A673 (cell line): ENCODE measurements around the gene INAFM2. TPM values are rescaled to one million over a fixed set of nuclear protein-coding genes. Genes with fewer than 3 reads are reported as not detected.

Experiments
- BruUV-seq: library from RNA; stranded (reverse); fragments of 400-500 nt; replicated peaks from 2 replicates; lab custom pipeline; 2021; lab: Mats Ljungman, UMichigan
- CTCF ChIA-PET: fragments of 300-600 bp; sonication (Branson Sonifier 250); formaldehyde crosslinking; loops from one replicate; lab custom pipeline; 2022; ENCODE audit warnings: antibody characterized with exemption; lab: Charles Lee
- POLR2A ChIA-PET: fragments of 300-600 bp; sonication (Branson Sonifier 250); formaldehyde crosslinking; loops from one replicate; lab custom pipeline; 2022; ENCODE audit warnings: antibody characterized with exemption; ENCODE audit not compliant: low non-redundant PET; lab: Charles Lee
- DNase-seq: peaks from one replicate; pipeline ENCODE4 v3.0.0-alpha.2; 2015; ENCODE audit warnings: low spot score
- H3K27ac ChIP-seq: fragments of 200-600 bp; sonication (generic); 2 replicates; pipeline ENCODE4 v1.5.1; 2016; ENCODE audit warnings: mixed run types, low read depth, mild to moderate bottlenecking, mixed read lengths, antibody characterized with exemption, low read length; ENCODE audit not compliant: poor library complexity, severe bottlenecking
- H3K27me3 ChIP-seq: fragments of 200-600 bp; sonication (generic); replicated peaks from 2 replicates; pipeline ENCODE4 v1.6.1; 2017; ENCODE audit warnings: mixed run types, low read depth, mild to moderate bottlenecking, mixed read lengths, antibody characterized with exemption, low read length; ENCODE audit not compliant: insufficient read depth, poor library complexity
- H3K36me3 ChIP-seq: fragments of 200-600 bp; sonication (generic); 2 replicates; pipeline ENCODE4 v1.6.1; 2016; ENCODE audit warnings: mixed run types, mild to moderate bottlenecking, mixed read lengths, antibody characterized with exemption, low read length; ENCODE audit not compliant: insufficient read depth, poor library complexity, severe bottlenecking
- H3K4me1 ChIP-seq: fragments of 200-600 bp; sonication (generic); 2 replicates; pipeline ENCODE4 v1.6.1; 2017; ENCODE audit warnings: mixed run types, mild to moderate bottlenecking, mixed read lengths, antibody characterized with exemption, low read length; ENCODE audit not compliant: insufficient read depth, poor library complexity, severe bottlenecking
- H3K4me3 ChIP-seq: fragments of 200-600 bp; sonication (generic); 2 replicates; pipeline ENCODE4 v1.5.1; 2016; ENCODE audit warnings: low read depth, mixed run types, mild to moderate bottlenecking, mixed read lengths, low read length; ENCODE audit not compliant: poor library complexity, severe bottlenecking
- H3K9me3 ChIP-seq: fragments of 200-600 bp; sonication (generic); 2 replicates; pipeline ENCODE4 v1.6.1; 2016; ENCODE audit warnings: mixed run types, low read depth, mild to moderate bottlenecking, mixed read lengths, antibody characterized with exemption, low read length; ENCODE audit not compliant: poor library complexity, severe bottlenecking
- EZH2 ChIP-seq: fragments of 200-600 bp; sonication (generic); IDR thresholded peaks from 2 replicates; pipeline ENCODE4 v1.6.1; 2017; ENCODE audit warnings: borderline replicate concordance, low read depth, mild to moderate bottlenecking, mixed read lengths, antibody characterized with exemption, low read length; ENCODE audit not compliant: poor library complexity, severe bottlenecking
- intact Hi-C: fragments of 100-400 bp; cut with micrococcal nuclease; formaldehyde crosslinking; loops from one replicate; pipeline ENCODE4 v1.10.0; 2022; ENCODE audit not compliant: unreplicated experiment
- total RNA-seq: library from RNA; stranded (reverse); gene quantifications from 2 replicates; pipeline ENCODE4 v1.2.3, GENCODE V29; 2021
- TF ChIP-seq, protein P1 (sequence below): fragments of 300-800, 200-600 bp; sonication (generic); conservative IDR thresholded peaks from 2 replicates; pipeline ENCODE4 v1.5.1; 2017; ENCODE audit warnings: low read depth, mild to moderate bottlenecking, antibody characterized with exemption, low read length, moderate library complexity, mixed read lengths

Gene INAFM2
- total RNA-seq, 1 experiment from 2014 or later, result 14.5 TPM

DNA sequence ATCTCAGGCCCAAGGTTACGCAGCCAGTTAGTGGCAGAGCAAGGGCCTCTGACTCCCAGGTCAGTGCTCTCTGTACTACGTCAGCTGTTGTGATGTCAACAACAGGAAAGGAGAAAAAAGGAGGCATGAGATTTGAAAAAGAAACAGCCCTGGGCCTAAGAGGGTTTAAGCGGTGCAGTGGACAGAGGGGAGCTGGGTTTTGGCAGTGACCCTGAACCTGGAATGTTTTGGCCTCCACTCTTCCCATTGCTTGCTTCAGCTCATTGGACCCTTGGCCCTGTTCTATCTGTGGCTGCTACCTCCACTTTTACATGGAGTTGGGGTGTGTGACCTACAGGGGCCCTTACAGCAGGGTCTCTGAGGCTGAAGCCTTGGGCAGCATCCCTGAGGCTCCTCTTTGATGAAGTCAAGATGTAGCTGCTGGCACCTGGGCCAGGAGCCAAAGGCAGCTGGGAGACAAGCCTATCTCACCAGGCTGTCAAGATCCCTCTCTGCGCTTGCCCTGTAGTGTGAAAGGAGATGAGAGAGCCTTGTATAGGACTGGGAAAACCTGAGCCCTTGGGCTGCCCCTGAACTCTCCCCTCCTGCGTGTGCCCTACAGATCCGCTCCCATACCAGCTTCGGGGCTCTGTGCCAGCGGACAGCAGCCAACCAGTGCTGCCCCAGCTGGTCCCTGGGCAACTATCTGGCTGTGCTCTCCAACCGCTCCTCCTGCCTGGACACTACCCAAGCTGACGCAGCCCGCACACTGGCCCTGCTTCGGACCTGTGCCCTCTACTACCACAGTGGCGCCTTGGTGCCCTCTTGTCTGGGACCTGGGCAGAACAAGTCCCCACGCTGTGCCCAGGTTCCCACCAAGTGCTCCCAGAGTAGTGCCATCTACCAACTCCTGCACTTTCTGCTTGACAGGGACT, 43.2 kb downstream of the INAFM2 start:
- no TSS peak for BruUV-seq
- CTCF ChIA-PET, result interaction anchor here (0.8 kb wide), 1 partner anchor 12 kb away, joined by 4 read pairs; no protein-coding TSS in a partner anchor
- Histone ChIP-seq H3K36me3 (no peaks in the 10 kb centered on the region), H3K9me3 (no peaks in the 10 kb centered on the region), H3K27me3 (no peaks in the 10 kb centered on the region), H3K4me1 (peaks cover 9% of the 10 kb centered on the region), H3K27ac (no peak overlapping the region), H3K4me3 (no peak overlapping the region)
- intact Hi-C loops, result no loop called here
- POLR2A ChIA-PET, result no interaction called here
- no peak for DNase-seq
- TF ChIP-seq, protein P1, sequence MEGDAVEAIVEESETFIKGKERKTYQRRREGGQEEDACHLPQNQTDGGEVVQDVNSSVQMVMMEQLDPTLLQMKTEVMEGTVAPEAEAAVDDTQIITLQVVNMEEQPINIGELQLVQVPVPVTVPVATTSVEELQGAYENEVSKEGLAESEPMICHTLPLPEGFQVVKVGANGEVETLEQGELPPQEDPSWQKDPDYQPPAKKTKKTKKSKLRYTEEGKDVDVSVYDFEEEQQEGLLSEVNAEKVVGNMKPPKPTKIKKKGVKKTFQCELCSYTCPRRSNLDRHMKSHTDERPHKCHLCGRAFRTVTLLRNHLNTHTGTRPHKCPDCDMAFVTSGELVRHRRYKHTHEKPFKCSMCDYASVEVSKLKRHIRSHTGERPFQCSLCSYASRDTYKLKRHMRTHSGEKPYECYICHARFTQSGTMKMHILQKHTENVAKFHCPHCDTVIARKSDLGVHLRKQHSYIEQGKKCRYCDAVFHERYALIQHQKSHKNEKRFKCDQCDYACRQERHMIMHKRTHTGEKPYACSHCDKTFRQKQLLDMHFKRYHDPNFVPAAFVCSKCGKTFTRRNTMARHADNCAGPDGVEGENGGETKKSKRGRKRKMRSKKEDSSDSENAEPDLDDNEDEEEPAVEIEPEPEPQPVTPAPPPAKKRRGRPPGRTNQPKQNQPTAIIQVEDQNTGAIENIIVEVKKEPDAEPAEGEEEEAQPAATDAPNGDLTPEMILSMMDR, result no peak
- TF ChIP-seq EZH2, result no peak

DNA sequence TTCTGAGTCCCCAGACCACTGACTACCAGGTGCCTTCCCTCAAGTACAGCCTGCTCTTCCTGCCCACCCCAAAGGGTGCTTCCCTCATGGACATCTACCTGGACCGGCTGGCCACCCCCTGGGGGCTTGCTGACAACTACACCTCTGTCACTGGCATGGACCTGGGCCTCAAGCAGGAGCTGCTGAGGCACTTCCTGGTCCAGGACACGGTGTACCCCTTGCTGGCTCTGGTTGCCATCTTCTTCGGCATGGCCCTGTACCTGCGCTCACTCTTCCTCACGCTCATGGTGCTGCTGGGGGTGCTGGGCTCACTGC, 43.8 kb downstream of the INAFM2 start:
- DNase-seq, result no peak
- Histone ChIP-seq H3K27me3 (no peaks in the 10 kb centered on the region), H3K4me3 (peak overlapping the region; percentile 39), H3K9me3 (no peaks in the 10 kb centered on the region), H3K4me1 (peaks cover 9% of the 10 kb centered on the region), H3K36me3 (no peaks in the 10 kb centered on the region), H3K27ac (no peak overlapping the region)
- ChIA-PET CTCF (interaction anchor here (1.2 kb wide), 1 partner anchor 11 kb away, joined by 3 read pairs; no protein-coding TSS in a partner anchor), POLR2A (no interaction called here)
- intact Hi-C loops, result no loop called here
- TF ChIP-seq EZH2, result no peak
- TF ChIP-seq, protein P1, result no peak
- no TSS peak for BruUV-seq

DNA sequence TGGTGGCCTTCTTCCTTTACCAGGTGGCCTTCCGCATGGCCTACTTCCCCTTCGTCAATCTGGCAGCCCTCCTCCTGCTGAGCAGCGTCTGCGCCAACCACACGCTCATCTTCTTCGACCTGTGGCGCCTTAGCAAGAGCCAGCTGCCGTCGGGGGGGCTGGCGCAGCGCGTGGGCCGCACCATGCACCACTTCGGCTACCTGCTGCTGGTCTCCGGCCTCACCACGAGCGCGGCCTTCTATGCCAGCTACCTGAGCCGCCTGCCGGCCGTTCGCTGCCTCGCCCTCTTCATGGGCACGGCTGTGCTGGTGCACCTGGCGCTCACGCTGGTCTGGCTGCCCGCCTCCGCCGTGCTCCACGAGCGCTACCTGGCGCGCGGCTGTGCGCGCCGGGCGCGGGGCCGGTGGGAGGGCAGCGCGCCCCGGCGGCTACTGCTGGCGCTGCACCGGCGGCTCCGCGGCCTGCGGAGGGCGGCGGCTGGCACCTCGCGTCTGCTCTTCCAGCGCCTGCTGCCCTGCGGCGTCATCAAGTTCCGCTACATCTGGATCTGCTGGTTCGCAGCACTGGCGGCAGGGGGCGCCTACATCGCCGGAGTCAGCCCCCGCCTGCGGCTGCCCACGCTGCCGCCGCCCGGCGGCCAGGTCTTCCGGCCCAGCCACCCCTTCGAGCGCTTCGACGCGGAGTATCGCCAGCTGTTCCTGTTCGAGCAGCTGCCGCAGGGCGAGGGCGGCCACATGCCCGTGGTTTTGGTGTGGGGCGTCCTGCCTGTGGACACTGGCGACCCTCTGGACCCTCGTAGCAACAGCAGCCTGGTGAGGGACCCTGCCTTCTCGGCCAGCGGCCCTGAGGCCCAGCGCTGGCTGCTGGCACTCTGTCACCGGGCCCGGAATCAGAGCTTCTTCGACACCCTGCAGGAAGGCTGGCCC, 44.5 kb downstream of the INAFM2 start:
- no TSS peak for BruUV-seq
- Histone ChIP-seq H3K4me1 (peaks cover 9% of the 10 kb centered on the region), H3K27me3 (no peaks in the 10 kb centered on the region), H3K9me3 (no peaks in the 10 kb centered on the region), H3K36me3 (no peaks in the 10 kb centered on the region), H3K27ac (peak overlapping the region; percentile 47), H3K4me3 (peak overlapping the region; percentile 39)
- POLR2A ChIA-PET, result no interaction called here
- DNase-seq, result peak; percentile 94
- CTCF ChIA-PET, result interaction anchor here (0.8 to 1.2 kb wide), 2 partner anchors 10 to 28 kb away, joined by 3 to 4 read pairs; partner anchors contain the start of gene CCDC9B
- TF ChIP-seq EZH2, result no peak
- TF ChIP-seq, protein P1, result peak; percentile 93
- intact Hi-C loops, result no loop called here
